GM19193 (cell line): ENCODE measurements around the gene NAV2.

ENCODE experiments used
- POLR2A ChIP-seq: IDR thresholded peaks from 4 replicates; pipeline ENCODE4 v1.6.1; 2011; ENCODE audit not compliant: insufficient read depth, insufficient read length; ENCODE audit errors: extremely low read depth

The NAV2 gene

GRCh38 chr11:19959210-19959609, 246.6 kb downstream of the NAV2 start:
- TF ChIP-seq POLR2A, result no peak

- no peak for TF ChIP-seq POLR2A
Observed at GRCh38 chr11:19959648-19960059, 247.0 kb downstream of the NAV2 start.

- TF ChIP-seq POLR2A, result no peak
Observed at GRCh38 chr11:19961225-19961624, 248.6 kb downstream of the NAV2 start.

DNA sequence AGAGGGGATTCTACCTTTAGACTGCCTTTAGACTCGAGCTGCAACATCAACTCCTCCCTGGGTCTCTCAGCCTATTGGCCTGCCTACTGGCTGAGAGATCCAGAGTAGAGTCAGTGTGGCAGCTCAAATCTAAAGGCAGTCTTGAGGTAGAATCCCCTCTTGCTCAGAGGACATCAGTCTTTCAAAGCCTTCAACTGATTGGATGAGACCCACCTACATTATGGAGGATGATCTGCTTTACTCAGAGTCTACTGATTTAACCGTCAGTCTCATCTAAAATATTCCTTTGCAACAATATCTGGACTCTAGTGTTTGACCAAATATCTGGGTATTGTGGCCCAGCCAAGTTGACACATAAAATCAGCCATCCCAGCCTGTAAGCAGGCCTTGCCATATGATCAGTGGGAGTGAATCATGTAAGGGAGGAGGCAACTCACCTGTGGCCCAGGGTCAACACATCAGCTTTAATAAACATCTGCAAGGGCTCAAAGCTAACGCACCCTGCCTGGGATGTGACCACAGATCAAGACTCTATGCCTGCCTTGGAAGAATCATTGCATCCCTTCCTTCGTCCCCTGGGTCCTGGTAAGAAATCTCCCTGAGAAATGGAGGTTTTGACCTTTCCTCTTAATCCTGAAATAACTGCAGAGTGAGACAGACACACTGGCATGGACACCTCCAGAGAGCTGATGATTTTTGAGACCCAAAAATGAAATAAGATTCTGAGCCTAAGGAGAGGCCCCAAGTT, 249.6 kb downstream of the NAV2 start:
- no peak for TF ChIP-seq POLR2A

GRCh38 chr11:19962801-19963175, 250.2 kb downstream of the NAV2 start:
- TF ChIP-seq POLR2A, result no peak

DNA sequence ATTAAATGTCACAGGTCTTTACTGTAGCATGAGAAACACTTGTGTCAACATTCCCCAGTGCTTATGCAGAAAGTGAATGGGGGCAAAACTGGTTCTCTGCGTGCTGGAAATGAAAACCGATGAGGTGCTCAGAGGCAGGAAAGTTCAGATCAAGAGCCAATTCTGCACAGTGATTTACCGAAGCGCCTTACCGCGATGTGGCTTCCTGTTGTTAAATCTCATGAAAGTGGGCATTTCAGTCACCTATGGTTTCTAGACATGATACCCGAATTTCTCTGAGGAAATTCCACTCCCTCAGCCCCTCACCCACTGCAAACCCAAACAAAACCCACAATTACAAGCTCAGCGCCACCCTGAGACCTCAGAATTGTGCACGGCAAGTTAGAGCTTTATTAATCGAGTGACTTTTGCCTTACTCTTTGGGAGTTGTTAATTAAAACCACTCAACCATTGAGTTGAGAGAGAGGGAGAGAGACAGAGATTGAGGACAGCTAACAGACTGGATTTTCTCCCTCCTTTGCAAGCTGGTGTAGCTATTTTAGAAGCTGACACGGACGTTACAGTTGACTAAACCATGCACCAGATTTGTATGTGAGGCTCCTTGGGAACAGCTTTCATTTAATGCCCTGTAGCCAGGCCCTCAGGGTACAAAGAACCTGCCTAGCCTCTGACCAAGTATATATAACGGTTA, 251.2 kb downstream of the NAV2 start:
- no peak for TF ChIP-seq POLR2A

DNA sequence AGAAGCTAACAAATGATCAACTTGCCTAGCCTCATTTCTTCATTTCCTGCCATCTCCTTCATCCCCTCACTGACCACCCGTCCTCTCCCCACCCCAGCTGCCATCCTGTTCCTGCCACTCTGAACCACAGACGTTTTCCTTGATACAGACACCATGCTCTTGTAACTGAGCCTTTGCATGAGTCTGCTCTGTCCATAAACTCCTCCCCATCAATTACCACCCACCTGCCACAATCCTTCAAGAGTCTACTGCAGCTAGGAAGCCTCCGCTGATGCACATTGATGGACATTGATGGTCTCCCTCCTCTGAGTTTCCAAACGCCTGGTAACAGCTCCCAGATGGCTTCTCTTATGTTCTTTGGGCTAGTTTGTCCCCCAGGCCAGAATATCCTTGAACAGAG, 253.8 kb downstream of the NAV2 start:
- no peak for TF ChIP-seq POLR2A

GRCh38 chr11:19966927-19967326, 254.3 kb downstream of the NAV2 start:
- TF ChIP-seq POLR2A, result no peak

- no peak for TF ChIP-seq POLR2A
Observed at GRCh38 chr11:19967787-19968186, 255.2 kb downstream of the NAV2 start.

- no peak for TF ChIP-seq POLR2A
Observed at GRCh38 chr11:19968860-19969259, 256.2 kb downstream of the NAV2 start.

- TF ChIP-seq POLR2A, result no peak
Observed at GRCh38 chr11:19970944-19971343, 258.3 kb downstream of the NAV2 start.

DNA sequence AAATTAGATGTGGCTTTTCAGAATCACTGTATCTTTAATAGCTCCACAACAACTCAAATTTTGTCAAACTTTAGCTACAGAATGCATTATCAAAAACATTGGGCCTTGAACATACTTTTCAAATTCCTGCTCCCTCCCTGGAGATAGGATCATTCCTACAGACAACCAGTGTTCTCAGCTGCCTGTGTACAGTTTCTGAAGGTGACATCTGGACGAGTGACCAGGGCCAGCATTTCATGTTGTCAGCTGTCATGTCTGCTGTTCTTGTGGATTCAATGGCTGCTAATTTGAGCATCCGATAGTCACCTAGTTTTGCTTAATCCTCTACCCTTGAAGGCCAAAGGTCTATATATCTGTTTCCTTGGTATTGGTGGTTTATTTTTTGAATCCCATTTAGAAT, 259.5 kb downstream of the NAV2 start:
- no peak for TF ChIP-seq POLR2A

- no peak for TF ChIP-seq POLR2A
Observed at GRCh38 chr11:19972651-19973050, 260.0 kb downstream of the NAV2 start.

DNA sequence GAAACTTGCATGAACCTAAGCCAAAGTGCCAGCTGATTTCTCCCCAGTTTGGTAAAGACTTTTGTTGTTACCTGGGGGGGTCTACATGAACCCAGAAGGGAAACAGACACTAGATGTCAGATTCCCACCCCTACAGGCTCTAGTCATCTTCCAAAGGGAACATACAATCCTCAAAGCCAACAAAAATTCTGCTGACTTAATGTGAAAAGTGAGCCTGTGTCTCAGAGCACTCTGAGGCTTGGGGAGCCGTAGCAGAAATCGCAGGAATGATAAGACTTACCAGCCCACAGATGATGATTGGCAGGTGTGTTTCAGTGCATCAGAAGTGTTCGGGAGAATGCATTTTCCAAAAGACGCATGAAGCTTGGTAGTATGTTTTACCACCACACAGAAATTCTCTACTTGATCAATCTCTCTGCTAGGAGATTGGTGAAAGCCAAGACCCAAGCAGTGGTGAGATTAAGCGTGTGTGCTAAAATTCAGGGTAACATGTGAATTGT, 260.5 kb downstream of the NAV2 start:
- no peak for TF ChIP-seq POLR2A

- TF ChIP-seq POLR2A, result no peak
Observed at GRCh38 chr11:19974886-19975285, 262.2 kb downstream of the NAV2 start.

- TF ChIP-seq POLR2A, result no peak
Observed at GRCh38 chr11:19975414-19975990, 262.9 kb downstream of the NAV2 start.
